Neural progenitor cell (in vitro differentiated cells): ENCODE data around the gene PA2G4. TPM values are rescaled to one million over a fixed set of nuclear protein-coding genes. Genes with fewer than 3 reads are reported as not detected.

ENCODE experiments used
- DNase-seq: peaks from one replicate; pipeline ENCODE4 v3.0.0-alpha.2; 2016; ENCODE audit warnings: low spot score
- H2AFZ ChIP-seq: fragments of 200-600 bp; sonication (generic); replicated peaks from 2 replicates; pipeline ENCODE4 v1.6.1; 2016; ENCODE audit warnings: antibody characterized with exemption
- H3F3A ChIP-seq: fragments of 200-600 bp; sonication (generic); 2 replicates; pipeline ENCODE4 v1.6.1; 2016; ENCODE audit warnings: antibody characterized with exemption, low read depth
- H3K27ac ChIP-seq: fragments of 200-600 bp; sonication (generic); 2 replicates; pipeline ENCODE4 v1.5.1; 2016; ENCODE audit warnings: mild to moderate bottlenecking
- H3K27me3 ChIP-seq: fragments of 200-600 bp; sonication (generic); 2 replicates; pipeline ENCODE4 v1.6.1; 2016; ENCODE audit warnings: mild to moderate bottlenecking, moderate library complexity
- H3K36me3 ChIP-seq: fragments of 200-600 bp; sonication (generic); 2 replicates; pipeline ENCODE4 v1.5.1; 2016
- H3K4me1 ChIP-seq: fragments of 200-600 bp; sonication (generic); 2 replicates; pipeline ENCODE4 v1.6.1; 2016; ENCODE audit warnings: mixed run types
- H3K4me2 ChIP-seq: fragments of 200-600 bp; sonication (generic); 2 replicates; pipeline ENCODE4 v1.6.1; 2016
- H3K4me3 ChIP-seq: fragments of 200-600 bp; sonication (generic); 2 replicates; pipeline ENCODE4 v1.5.1; 2016
- H3K79me2 ChIP-seq: fragments of 200-600 bp; sonication (generic); 2 replicates; pipeline ENCODE4 v1.6.1; 2016; ENCODE audit warnings: low read depth
- H3K9ac ChIP-seq: fragments of 200-600 bp; sonication (generic); 2 replicates; pipeline ENCODE4 v1.6.1; 2016
- H3K9me3 ChIP-seq: fragments of 200-600 bp; sonication (generic); 2 replicates; pipeline ENCODE4 v1.5.1; 2016; ENCODE audit warnings: low read depth
- H4K20me1 ChIP-seq: fragments of 200-600 bp; sonication (generic); 2 replicates; pipeline ENCODE4 v1.6.1; 2016; ENCODE audit warnings: low read depth
- H3K27ac Mint-ChIP-seq: 3 replicates; pipeline ENCODE4 v1.8.0; 2021; ENCODE audit warnings: mixed read lengths
- H3K27me3 Mint-ChIP-seq: 2 replicates; pipeline ENCODE4 v1.8.0; 2022; ENCODE audit warnings: low read depth, mild to moderate bottlenecking, inconsistent platforms, moderate library complexity, mixed read lengths; ENCODE audit not compliant: insufficient read depth
- H3K36me3 Mint-ChIP-seq: 3 replicates; pipeline ENCODE4 v1.8.0; 2021; ENCODE audit warnings: mixed read lengths
- H3K4me1 Mint-ChIP-seq: 3 replicates; pipeline ENCODE4 v1.8.0; 2021; ENCODE audit warnings: mixed read lengths
- H3K4me3 Mint-ChIP-seq: 3 replicates; pipeline ENCODE4 v1.8.0; 2021; ENCODE audit warnings: mild to moderate bottlenecking, moderate library complexity, mixed read lengths
- H3K9me3 Mint-ChIP-seq: 3 replicates; pipeline ENCODE4 v1.8.0; 2020; ENCODE audit warnings: mixed read lengths
- CTCF ChIP-seq: fragments of 200-600 bp; sonication (generic); IDR thresholded peaks from 2 replicates; pipeline ENCODE4 v1.5.1; 2017; ENCODE audit warnings: antibody characterized with exemption, mild to moderate bottlenecking
- EZH2 ChIP-seq: fragments of 200-600 bp; sonication (generic); IDR thresholded peaks from 2 replicates; pipeline ENCODE4 v1.6.1; 2017; ENCODE audit warnings: antibody characterized with exemption, mild to moderate bottlenecking, moderate library complexity
- EZH2phosphoT487 ChIP-seq: fragments of 200-600 bp; sonication (generic); IDR thresholded peaks from 2 replicates; pipeline ENCODE4 v1.6.1; 2017; ENCODE audit warnings: antibody characterized with exemption
- total RNA-seq: library from RNA; depleted of rRNA; stranded (reverse); fragments of >200 nt; gene quantifications from 2 replicates; pipeline ENCODE4 v1.2.3, GENCODE V29; 2015; ENCODE audit warnings: low replicate concordance

Gene PA2G4
- total RNA-seq, 1 donor from 2014 or later: 242 TPM

GRCh38 chr12:56087220-56087619 is 17.1 kb upstream of the PA2G4 start:
- Histone ChIP-seq H3K9ac (no peak overlapping the region), H3K79me2 (no peaks in the 10 kb centered on the region), H3K4me1 (no peaks in the 10 kb centered on the region), H3K9me3 (no peaks in the 10 kb centered on the region), H3K4me2 (no peak overlapping the region), H3K27me3 (no peaks in the 10 kb centered on the region), H3F3A (peaks cover 5% of the 10 kb centered on the region), H3K36me3 (no peaks in the 10 kb centered on the region), H3K27ac (no peak overlapping the region), H2AFZ (no peak overlapping the region), H3K4me3 (no peak overlapping the region), H4K20me1 (no peaks in the 10 kb centered on the region)
- Mint-ChIP-seq H3K27me3 (peaks cover 10% of the 10 kb centered on the region), H3K4me1 (no peaks in the 10 kb centered on the region), H3K36me3 (no peaks in the 10 kb centered on the region), H3K27ac (no peak overlapping the region), H3K9me3 (no peaks in the 10 kb centered on the region), H3K4me3 (no peak overlapping the region)
- TF ChIP-seq EZH2 (no peak), EZH2phosphoT487 (no peak), CTCF (no peak)
- DNase-seq: no peak

- Histone ChIP-seq H3F3A (no peaks in the 10 kb centered on the region), H4K20me1 (no peaks in the 10 kb centered on the region), H2AFZ (no peak overlapping the region), H3K9ac (no peak overlapping the region), H3K27me3 (no peaks in the 10 kb centered on the region), H3K4me3 (no peak overlapping the region), H3K36me3 (no peaks in the 10 kb centered on the region), H3K27ac (no peak overlapping the region), H3K9me3 (no peaks in the 10 kb centered on the region), H3K4me2 (no peak overlapping the region), H3K4me1 (no peaks in the 10 kb centered on the region), H3K79me2 (no peaks in the 10 kb centered on the region)
- Mint-ChIP-seq H3K27me3 (peaks cover 2% of the 10 kb centered on the region), H3K9me3 (peaks cover 2% of the 10 kb centered on the region), H3K4me3 (no peak overlapping the region), H3K4me1 (peaks cover 4% of the 10 kb centered on the region), H3K27ac (no peak overlapping the region), H3K36me3 (no peaks in the 10 kb centered on the region)
- TF ChIP-seq EZH2phosphoT487 (no peak), CTCF (no peak), EZH2 (no peak)
- no peak for DNase-seq
These were observed 6.6 kb upstream of the PA2G4 start for GRCh38 chr12:56097738-56098137.

GRCh38 chr12:56098592-56098991 is 5.8 kb upstream of the PA2G4 start:
- peaks cover 7% of the 10 kb centered on the region for H3F3A ChIP-seq
- no peak overlapping the region for H3K27ac ChIP-seq
- H3K79me2 ChIP-seq: peaks cover 8% of the 10 kb centered on the region
- no peak overlapping the region for H3K27ac Mint-ChIP-seq
- no peaks in the 10 kb centered on the region for H3K9me3 ChIP-seq
- H3K4me1 Mint-ChIP-seq: peaks cover 12% of the 10 kb centered on the region
- H3K36me3 Mint-ChIP-seq: no peaks in the 10 kb centered on the region
- no peaks in the 10 kb centered on the region for H4K20me1 ChIP-seq
- TF ChIP-seq CTCF: no peak
- no peak for TF ChIP-seq EZH2
- TF ChIP-seq EZH2phosphoT487: no peak
- H3K9ac ChIP-seq: no peak overlapping the region
- H2AFZ ChIP-seq: no peak overlapping the region
- no peak overlapping the region for H3K4me2 ChIP-seq
- no peak overlapping the region for H3K4me3 ChIP-seq
- no peak for DNase-seq
- no peaks in the 10 kb centered on the region for H3K4me1 ChIP-seq
- no peaks in the 10 kb centered on the region for H3K27me3 ChIP-seq
- no peaks in the 10 kb centered on the region for H3K36me3 ChIP-seq
- H3K4me3 Mint-ChIP-seq: no peak overlapping the region
- peaks cover 2% of the 10 kb centered on the region for H3K27me3 Mint-ChIP-seq
- H3K9me3 Mint-ChIP-seq: no peaks in the 10 kb centered on the region

- no peaks in the 10 kb centered on the region for H3K36me3 Mint-ChIP-seq
- no peak for TF ChIP-seq EZH2
- no peak for TF ChIP-seq EZH2phosphoT487
- TF ChIP-seq CTCF: no peak
These were observed 4.6 kb upstream of the PA2G4 start for GRCh38 chr12:56099787-56100186.

More at GRCh38 chr12:56099787-56100186, 4.6 kb upstream of the PA2G4 start:
- Mint-ChIP-seq H3K9me3 (no peaks in the 10 kb centered on the region), H3K4me3 (no peak overlapping the region), H3K27ac (no peak overlapping the region), H3K4me1 (peaks cover 12% of the 10 kb centered on the region), H3K27me3 (peaks cover 3% of the 10 kb centered on the region)
- Histone ChIP-seq H3K27me3 (no peaks in the 10 kb centered on the region), H3K36me3 (no peaks in the 10 kb centered on the region), H3K4me3 (no peak overlapping the region), H3K27ac (no peak overlapping the region), H3K9ac (no peak overlapping the region), H3K4me2 (no peak overlapping the region), H3K79me2 (peaks cover 12% of the 10 kb centered on the region), H2AFZ (no peak overlapping the region), H3K4me1 (no peaks in the 10 kb centered on the region), H4K20me1 (peaks cover under 1% of the 10 kb centered on the region), H3F3A (peaks cover 11% of the 10 kb centered on the region), H3K9me3 (no peaks in the 10 kb centered on the region)
- DNase-seq: no peak
